HepG2 (cell line): Measurements from ENCODE around the gene CTTNBP2NL. TPM values are rescaled to one million over a fixed set of nuclear protein-coding genes. Genes with fewer than 3 reads are reported as not detected.

Experiments used
- ATF7-NPFF ChIP-seq: sonication (generic); formaldehyde crosslinking; IDR thresholded peaks from 2 replicates; pipeline ENCODE4 v1.8.1; 2023; ENCODE audit warnings: mild to moderate bottlenecking, low read depth, missing genetic modification reagents, moderate library complexity
- DBP ChIP-seq: sonication (generic); formaldehyde crosslinking; IDR thresholded peaks from 2 replicates; pipeline ENCODE4 v1.4.0; 2020; ENCODE audit warnings: missing genetic modification reagents; ENCODE audit errors: not compliant biosample characterization
- EZH2 ChIP-seq: conservative IDR thresholded peaks from 2 replicates; pipeline ENCODE4 v1.6.1; 2012; ENCODE audit warnings: mild to moderate bottlenecking, low read depth, low read length, moderate library complexity
- IKZF4 ChIP-seq: sonication (generic); formaldehyde crosslinking; IDR thresholded peaks from 2 replicates; pipeline ENCODE4 v1.5.1; 2020; ENCODE audit warnings: borderline replicate concordance, mild to moderate bottlenecking, low read depth, missing genetic modification reagents; ENCODE audit errors: not compliant biosample characterization
- LCORL ChIP-seq, 2 experiments: fragments of 450-650 bp in 1 of 2; sonication (generic) in 1 of 2; formaldehyde crosslinking in 1 of 2; IDR thresholded peaks; 2 replicates each; pipeline versions ENCODE4 v1.5.0 to v1.6.1; 2017 to 2020; ENCODE audit warnings: antibody characterized with exemption in 1 of 2, missing genetic modification reagents in 1 of 2
- NKX3-1 ChIP-seq: sonication (generic); formaldehyde crosslinking; IDR thresholded peaks from 2 replicates; pipeline ENCODE4 v1.5.0; 2020; ENCODE audit warnings: missing genetic modification reagents
- POLR2AphosphoS5 ChIP-seq: IDR thresholded peaks from 2 replicates; pipeline ENCODE4 v1.6.1; 2012; ENCODE audit warnings: low read depth, low read length
- TRIM24 ChIP-seq: sonication (generic); formaldehyde crosslinking; IDR thresholded peaks from 2 replicates; pipeline ENCODE4 v1.8.0; 2022; ENCODE audit warnings: mild to moderate bottlenecking, missing genetic modification reagents
- ZBTB34 ChIP-seq: sonication (generic); formaldehyde crosslinking; IDR thresholded peaks from 2 replicates; pipeline ENCODE4 v1.8.0; 2022; ENCODE audit warnings: mild to moderate bottlenecking, missing genetic modification reagents
- ZNF20 ChIP-seq: sonication (generic); formaldehyde crosslinking; IDR thresholded peaks from 2 replicates; pipeline ENCODE4 v1.4.0; 2020; ENCODE audit warnings: mild to moderate bottlenecking, moderate library complexity, missing genetic modification reagents
- ZNF34 ChIP-seq: sonication (generic); formaldehyde crosslinking; IDR thresholded peaks from 2 replicates; pipeline ENCODE4 v1.4.0; 2020; ENCODE audit warnings: mild to moderate bottlenecking, missing genetic modification reagents, borderline replicate concordance
- ZNF672 ChIP-seq: sonication (generic); formaldehyde crosslinking; IDR thresholded peaks from 2 replicates; pipeline ENCODE4 v1.8.1; 2022; ENCODE audit warnings: missing genetic modification reagents
- polyA plus RNA-seq, 8 experiments: library from polyadenylated mRNA; depleted of rRNA in 3 of 8; stranded (reverse) in 7 of 8; unstranded in 1 of 8; fragments of >200 nt; fragmentation: Illumina TruSeq in 4 of 8; extraction: Trizol in 4 of 8; gene quantifications; 2 replicates each; pipeline versions ENCODE4 v1.2.1 to v1.2.3, GENCODE V29; 2011 to 2016; ENCODE audit warnings: low read depth in 4 of 8, missing spikeins in 1 of 8, mixed read lengths in 1 of 8; ENCODE audit not compliant: insufficient read depth in 1 of 8
- total RNA-seq, 5 experiments: library from RNA; depleted of rRNA; stranded (reverse); fragments of >200 nt; fragmentation: Illumina TruSeq; extraction: Trizol; gene quantifications; 2 replicates each; pipeline ENCODE4 v1.2.3, GENCODE V29; 2016; ENCODE audit warnings: low read depth in 1 of 5
- TF ChIP-seq, protein P1 (sequence below): sonication (generic); formaldehyde crosslinking; IDR thresholded peaks from 2 replicates; pipeline ENCODE4 v1.4.0; 2020; ENCODE audit warnings: missing genetic modification reagents

CTTNBP2NL gene
- total and polyA plus RNA-seq, 2 of the 13 experiments (the other 11 are each of a cell fraction or from before 2014, with no cell fraction given) = 2.1 to 4.1 TPM

- TF ChIP-seq, protein P1, sequence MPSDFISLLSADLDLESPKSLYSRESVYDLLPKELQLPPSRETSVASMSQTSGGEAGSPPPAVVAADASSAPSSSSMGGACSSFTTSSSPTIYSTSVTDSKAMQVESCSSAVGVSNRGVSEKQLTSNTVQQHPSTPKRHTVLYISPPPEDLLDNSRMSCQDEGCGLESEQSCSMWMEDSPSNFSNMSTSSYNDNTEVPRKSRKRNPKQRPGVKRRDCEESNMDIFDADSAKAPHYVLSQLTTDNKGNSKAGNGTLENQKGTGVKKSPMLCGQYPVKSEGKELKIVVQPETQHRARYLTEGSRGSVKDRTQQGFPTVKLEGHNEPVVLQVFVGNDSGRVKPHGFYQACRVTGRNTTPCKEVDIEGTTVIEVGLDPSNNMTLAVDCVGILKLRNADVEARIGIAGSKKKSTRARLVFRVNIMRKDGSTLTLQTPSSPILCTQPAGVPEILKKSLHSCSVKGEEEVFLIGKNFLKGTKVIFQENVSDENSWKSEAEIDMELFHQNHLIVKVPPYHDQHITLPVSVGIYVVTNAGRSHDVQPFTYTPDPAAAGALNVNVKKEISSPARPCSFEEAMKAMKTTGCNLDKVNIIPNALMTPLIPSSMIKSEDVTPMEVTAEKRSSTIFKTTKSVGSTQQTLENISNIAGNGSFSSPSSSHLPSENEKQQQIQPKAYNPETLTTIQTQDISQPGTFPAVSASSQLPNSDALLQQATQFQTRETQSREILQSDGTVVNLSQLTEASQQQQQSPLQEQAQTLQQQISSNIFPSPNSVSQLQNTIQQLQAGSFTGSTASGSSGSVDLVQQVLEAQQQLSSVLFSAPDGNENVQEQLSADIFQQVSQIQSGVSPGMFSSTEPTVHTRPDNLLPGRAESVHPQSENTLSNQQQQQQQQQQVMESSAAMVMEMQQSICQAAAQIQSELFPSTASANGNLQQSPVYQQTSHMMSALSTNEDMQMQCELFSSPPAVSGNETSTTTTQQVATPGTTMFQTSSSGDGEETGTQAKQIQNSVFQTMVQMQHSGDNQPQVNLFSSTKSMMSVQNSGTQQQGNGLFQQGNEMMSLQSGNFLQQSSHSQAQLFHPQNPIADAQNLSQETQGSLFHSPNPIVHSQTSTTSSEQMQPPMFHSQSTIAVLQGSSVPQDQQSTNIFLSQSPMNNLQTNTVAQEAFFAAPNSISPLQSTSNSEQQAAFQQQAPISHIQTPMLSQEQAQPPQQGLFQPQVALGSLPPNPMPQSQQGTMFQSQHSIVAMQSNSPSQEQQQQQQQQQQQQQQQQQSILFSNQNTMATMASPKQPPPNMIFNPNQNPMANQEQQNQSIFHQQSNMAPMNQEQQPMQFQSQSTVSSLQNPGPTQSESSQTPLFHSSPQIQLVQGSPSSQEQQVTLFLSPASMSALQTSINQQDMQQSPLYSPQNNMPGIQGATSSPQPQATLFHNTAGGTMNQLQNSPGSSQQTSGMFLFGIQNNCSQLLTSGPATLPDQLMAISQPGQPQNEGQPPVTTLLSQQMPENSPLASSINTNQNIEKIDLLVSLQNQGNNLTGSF (CRISPR knock-in tag) = no peak
- TF ChIP-seq DBP (CRISPR knock-in tag) = no peak
- TF ChIP-seq EZH2 = no peak
- TF ChIP-seq TRIM24 (CRISPR knock-in tag) = no peak
- no peak for TF ChIP-seq ATF7-NPFF (CRISPR knock-in tag)
- no peak for TF ChIP-seq ZBTB34 (CRISPR knock-in tag)
- no peak for TF ChIP-seq POLR2AphosphoS5
- no peak for TF ChIP-seq IKZF4
- no peak for TF ChIP-seq ZNF34
- TF ChIP-seq LCORL (IDR thresholded peaks at IDR 0.05) = no peak
- no peak for TF ChIP-seq LCORL (CRISPR knock-in tag; IDR thresholded peaks at IDR 0.05)
- TF ChIP-seq ZNF672 = no peak
- TF ChIP-seq NKX3-1 (CRISPR knock-in tag) = no peak
- no peak for TF ChIP-seq ZNF20 (CRISPR knock-in tag)
These were observed 75.0 kb downstream of the CTTNBP2NL start (continued) for GRCh38 chr1:112470966-112471365.
